H9 (cell line): ENCODE measurements around the gene TARS2. TPM values are rescaled to one million over a fixed set of nuclear protein-coding genes. Genes with fewer than 3 reads are reported as not detected.

Experiments used
- DNase-seq: peaks from one replicate; pipeline ENCODE4 v3.0.0-alpha.2; 2017
- H2AFZ ChIP-seq: one replicate; pipeline ENCODE4 v1.6.1; 2013; ENCODE audit warnings: mild to moderate bottlenecking, low read length, control low read depth, moderate library complexity
- H2AK5ac ChIP-seq: 2 replicates; pipeline ENCODE4 v1.6.1; 2013; ENCODE audit warnings: low read length, control low read depth, mixed read lengths; ENCODE audit not compliant: insufficient read length
- H2BK120ac ChIP-seq: one replicate; pipeline ENCODE4 v1.6.1; 2013; ENCODE audit warnings: low read depth, mild to moderate bottlenecking, low read length, control low read depth, inconsistent platforms; ENCODE audit not compliant: poor library complexity, severe bottlenecking
- H2BK12ac ChIP-seq: 2 replicates; pipeline ENCODE4 v1.6.1; 2013; ENCODE audit warnings: low read length, control low read depth, mixed read lengths, low read depth; ENCODE audit not compliant: insufficient read length
- H2BK15ac ChIP-seq: 2 replicates; pipeline ENCODE4 v1.6.1; 2013; ENCODE audit warnings: low read depth, low read length, control low read depth
- H2BK20ac ChIP-seq: one replicate; pipeline ENCODE4 v1.6.1; 2013; ENCODE audit warnings: low read depth, mild to moderate bottlenecking, low read length, control low read depth, inconsistent platforms; ENCODE audit not compliant: poor library complexity, severe bottlenecking
- H2BK5ac ChIP-seq: 2 replicates; pipeline ENCODE4 v1.6.1; 2013; ENCODE audit warnings: low read length, control low read depth, mixed read lengths; ENCODE audit not compliant: insufficient read length
- H3K14ac ChIP-seq: 2 replicates; pipeline ENCODE4 v1.6.1; 2013; ENCODE audit warnings: low read length, control low read depth; ENCODE audit not compliant: insufficient read depth
- H3K18ac ChIP-seq: 2 replicates; pipeline ENCODE4 v1.6.1; 2013; ENCODE audit warnings: low read depth, mild to moderate bottlenecking, mixed read lengths, low read length, control low read depth; ENCODE audit not compliant: insufficient read length
- H3K23ac ChIP-seq: 2 replicates; pipeline ENCODE4 v1.6.1; 2013; ENCODE audit warnings: low read length, control low read depth, mixed read lengths, low read depth; ENCODE audit not compliant: insufficient read length
- H3K23me2 ChIP-seq: 2 replicates; pipeline ENCODE4 v1.6.1; 2013; ENCODE audit warnings: low read depth, mild to moderate bottlenecking, mixed read lengths, low read length, control low read depth; ENCODE audit not compliant: insufficient read length, poor library complexity, severe bottlenecking
- H3K27ac ChIP-seq: 2 replicates; pipeline ENCODE4 v1.5.1; 2013; ENCODE audit warnings: low read length, control low read depth, mixed read lengths, low read depth; ENCODE audit not compliant: insufficient read length
- H3K27me3 ChIP-seq: 2 replicates; pipeline ENCODE4 v1.6.1; 2013; ENCODE audit warnings: low read length, control low read depth, inconsistent platforms; ENCODE audit not compliant: insufficient read depth
- H3K4ac ChIP-seq: 2 replicates; pipeline ENCODE4 v1.6.1; 2013; ENCODE audit warnings: low read depth, mild to moderate bottlenecking, control low read depth, inconsistent platforms, low read length, moderate library complexity
- H3K4me1 ChIP-seq: 2 replicates; pipeline ENCODE4 v1.6.1; 2013; ENCODE audit warnings: low read length, control low read depth, inconsistent platforms; ENCODE audit not compliant: insufficient read depth
- H3K4me2 ChIP-seq: 2 replicates; pipeline ENCODE4 v1.6.1; 2013; ENCODE audit warnings: low read length, control low read depth, mixed read lengths; ENCODE audit not compliant: insufficient read length, insufficient read depth
- H3K56ac ChIP-seq: 2 replicates; pipeline ENCODE4 v1.6.1; 2013; ENCODE audit warnings: low read depth, mild to moderate bottlenecking, mixed read lengths, low read length, control low read depth; ENCODE audit not compliant: insufficient read length
- H3K79me1 ChIP-seq: 2 replicates; pipeline ENCODE4 v1.6.1; 2013; ENCODE audit warnings: low read depth, mild to moderate bottlenecking, moderate library complexity, low read length, control low read depth, inconsistent platforms; ENCODE audit not compliant: insufficient read depth, poor library complexity, severe bottlenecking
- H3K79me2 ChIP-seq: 2 replicates; pipeline ENCODE4 v1.6.1; 2013; ENCODE audit warnings: low read length, control low read depth, inconsistent platforms; ENCODE audit not compliant: insufficient read depth
- H3K9ac ChIP-seq: 2 replicates; pipeline ENCODE4 v1.6.1; 2013; ENCODE audit warnings: low read length, control low read depth, mixed read lengths; ENCODE audit not compliant: insufficient read length; ENCODE audit errors: extremely low read depth
- H3K9me3 ChIP-seq: one replicate; pipeline ENCODE4 v1.6.1; 2013; ENCODE audit warnings: low read depth, low read length, inconsistent platforms; ENCODE audit not compliant: control insufficient read depth
- H3T11ph ChIP-seq: one replicate; pipeline ENCODE4 v1.6.1; 2013; ENCODE audit warnings: mild to moderate bottlenecking, low read length, control low read depth, inconsistent platforms
- H4K20me1 ChIP-seq: one replicate; pipeline ENCODE4 v1.6.1; 2013; ENCODE audit not compliant: control insufficient read depth, insufficient read length, insufficient read depth
- H4K5ac ChIP-seq: 2 replicates; pipeline ENCODE4 v1.6.1; 2013; ENCODE audit warnings: low read depth, mild to moderate bottlenecking, mixed read lengths, low read length, control low read depth; ENCODE audit not compliant: insufficient read length
- H4K8ac ChIP-seq: replicated peaks from 2 replicates; pipeline ENCODE4 v1.6.1; 2013; ENCODE audit warnings: low read length, control low read depth, mixed read lengths, low read depth; ENCODE audit not compliant: insufficient read length
- H4K91ac ChIP-seq: 2 replicates; pipeline ENCODE4 v1.6.1; 2013; ENCODE audit warnings: low read depth, mild to moderate bottlenecking, moderate library complexity, mixed read lengths, low read length, control low read depth; ENCODE audit not compliant: insufficient read length
- H3K27ac Mint-ChIP-seq, 3 experiments: 2 replicates in 2 of 3; 3 replicates in 1 of 3; pipeline ENCODE4 v1.8.0; 2020 to 2021; ENCODE audit warnings: mixed read lengths in 3 of 3, mild to moderate bottlenecking in 1 of 3, moderate library complexity in 1 of 3
- H3K27me3 Mint-ChIP-seq: 2 replicates; pipeline ENCODE4 v1.8.0; 2021; ENCODE audit warnings: low read depth, mild to moderate bottlenecking, moderate library complexity, mixed read lengths
- H3K36me3 Mint-ChIP-seq, 3 experiments: 2 replicates in 2 of 3; 3 replicates in 1 of 3; pipeline ENCODE4 v1.8.0; 2020 to 2021; ENCODE audit warnings: low read depth in 3 of 3, mixed read lengths in 3 of 3; ENCODE audit not compliant: insufficient read depth in 1 of 3
- H3K4me1 Mint-ChIP-seq, 2 experiments: 2 replicates each; pipeline ENCODE4 v1.8.0; 2020; ENCODE audit warnings: mixed read lengths in 2 of 2
- H3K4me3 Mint-ChIP-seq, 2 experiments: 2 replicates in 1 of 2; 3 replicates in 1 of 2; pipeline ENCODE4 v1.8.0; 2020 to 2021; ENCODE audit warnings: mild to moderate bottlenecking in 2 of 2, mixed read lengths in 2 of 2, moderate library complexity in 1 of 2
- H3K9me3 Mint-ChIP-seq, 2 experiments: 2 replicates in 1 of 2; 3 replicates in 1 of 2; pipeline ENCODE4 v1.8.0; 2020; ENCODE audit warnings: mild to moderate bottlenecking in 2 of 2, mixed read lengths in 2 of 2, moderate library complexity in 1 of 2
- CTCF ChIP-seq: fragments of 200-600 bp; sonication (generic); conservative IDR thresholded peaks from 3 replicates; pipeline ENCODE4 v1.8.0; 2021; ENCODE audit warnings: antibody characterized with exemption, mild to moderate bottlenecking
- WGBS: extraction: QIAGEN DNeasy Blood & Tissue Kit; methylation state at CpG from one replicate; pipeline ENCODE4 v1.1.7; 2013; ENCODE audit warnings: missing lambda C conversion rate, low lambda C conversion rate, mixed read lengths; ENCODE audit not compliant: insufficient read length; ENCODE audit errors: extremely low coverage; 5-methylcytosine and 5-hydroxymethylcytosine counted together
- total RNA-seq: library from RNA; stranded (reverse); gene quantifications from 2 replicates; pipeline ENCODE4 v1.2.1, GENCODE V29; 2021

TARS2 gene
- total RNA-seq, 1 experiment from 2014 or later, result 36.5 TPM

GRCh38 chr1:150537732-150538684 is 50.8 kb downstream of the TARS2 start:
- H3K4ac ChIP-seq, result no peak overlapping the region
- Mint-ChIP-seq H3K4me3 (peak overlapping the region in 1 of 2 experiments; percentile 42; a peak in 1 of 5 replicates), H3K4me1 (peaks cover 8 to 20% of the 10 kb centered on the region in 2 experiments), H3K27me3 (no peaks in the 10 kb centered on the region), H3K27ac (peak overlapping the region; percentile 24 to 83 (median 76); a peak in 5 of 7 replicates), H3K9me3 (no peaks in the 10 kb centered on the region), H3K36me3 (no peaks in the 10 kb centered on the region)
- no peak overlapping the region for H3K9ac ChIP-seq
- H2BK120ac ChIP-seq, result no peak overlapping the region
- peak; percentile 82 for DNase-seq
- no peaks in the 10 kb centered on the region for H3K79me1 ChIP-seq
- no peak overlapping the region for H3K18ac ChIP-seq
- H2BK15ac ChIP-seq, result no peak overlapping the region
- no peak overlapping the region for H2AK5ac ChIP-seq
- H4K20me1 ChIP-seq, result no peaks in the 10 kb centered on the region
- H3K9me3 ChIP-seq, result no peaks in the 10 kb centered on the region
- H2BK12ac ChIP-seq, result no peak overlapping the region
- H2BK5ac ChIP-seq, result no peak overlapping the region
- H3K4me1 ChIP-seq, result no peaks in the 10 kb centered on the region; the same call in 1 of the 2 replicates
- H4K91ac ChIP-seq, result no peak overlapping the region
- no peak overlapping the region for H2BK20ac ChIP-seq
- H3K23me2 ChIP-seq, result no peaks in the 10 kb centered on the region
- peak; percentile 66 for TF ChIP-seq CTCF
- H3K79me2 ChIP-seq, result no peaks in the 10 kb centered on the region
- H2AFZ ChIP-seq, result no peak overlapping the region
- WGBS, result no CpG with 5 or more reads among the region's 17 CpGs
- H3K14ac ChIP-seq, result peak overlapping the region; percentile 48; the same call in 1 of the 2 replicates
- H3K4me2 ChIP-seq, result no peak overlapping the region
- H4K5ac ChIP-seq, result no peak overlapping the region
- H3K27ac ChIP-seq, result no peak overlapping the region
- no peak overlapping the region for H3T11ph ChIP-seq
- no peak overlapping the region for H3K23ac ChIP-seq
- H3K56ac ChIP-seq, result no peak overlapping the region
- no peaks in the 10 kb centered on the region for H3K27me3 ChIP-seq
- H4K8ac ChIP-seq, result no peak overlapping the region
